HG03439 (cell line): Measurements from ENCODE around the gene ATG5.
"Not testable (repeated sequence)": the region's sequence is repeated elsewhere in the genome, so short reads cannot be mapped to it uniquely, and the experiment has no call there.

Source experiments
- ATAC-seq: cut with Tn5 transposase; IDR thresholded peaks from one replicate; pipeline ENCODE4 v1.9.1; 2021; ENCODE audit warnings: mild to moderate bottlenecking, moderate library complexity; ENCODE audit not compliant: unreplicated experiment

The ATG5 gene

GRCh38 chr6:106160189-106160588 lies 165.4 kb downstream of the ATG5 start:
- no peak for ATAC-seq

GRCh38 chr6:106159531-106159940 lies 166.0 kb downstream of the ATG5 start:
- no peak for ATAC-seq

- no peak for ATAC-seq
These were observed 166.7 kb downstream of the ATG5 start for GRCh38 chr6:106158816-106159215.

GRCh38 chr6:106156863-106157262 lies 168.7 kb downstream of the ATG5 start:
- no peak for ATAC-seq

- no peak for ATAC-seq
These were observed 169.1 kb downstream of the ATG5 start for GRCh38 chr6:106156413-106156812.

GRCh38 chr6:106155219-106155830 lies 170.2 kb downstream of the ATG5 start:
- ATAC-seq: no peak

GRCh38 chr6:106154326-106154725 lies 171.2 kb downstream of the ATG5 start:
- no peak for ATAC-seq

GRCh38 chr6:106152952-106153351 lies 172.6 kb downstream of the ATG5 start:
- no peak for ATAC-seq

GRCh38 chr6:106152476-106152875 lies 173.1 kb downstream of the ATG5 start:
- ATAC-seq: not testable (repeated sequence)

GRCh38 chr6:106149472-106150069 lies 176.0 kb downstream of the ATG5 start:
- no peak for ATAC-seq

- no peak for ATAC-seq
These were observed 178.1 kb downstream of the ATG5 start for GRCh38 chr6:106147476-106147875.

- no peak for ATAC-seq
These were observed 178.7 kb downstream of the ATG5 start for GRCh38 chr6:106146852-106147351.

GRCh38 chr6:106145741-106146227 lies 179.8 kb downstream of the ATG5 start:
- peak; percentile 23 for ATAC-seq

- no peak for ATAC-seq
These were observed 180.4 kb downstream of the ATG5 start for GRCh38 chr6:106145144-106145543.

- ATAC-seq: no peak
These were observed 181.9 kb downstream of the ATG5 start for GRCh38 chr6:106143665-106144064.

- no peak for ATAC-seq
These were observed 182.6 kb downstream of the ATG5 start for GRCh38 chr6:106142876-106143431.

GRCh38 chr6:106141441-106142237 lies 183.9 kb downstream of the ATG5 start:
- peak; percentile 86 for ATAC-seq

GRCh38 chr6:106138151-106138550 lies 187.4 kb downstream of the ATG5 start:
- no peak for ATAC-seq

GRCh38 chr6:106136845-106137244 lies 188.7 kb downstream of the ATG5 start:
- ATAC-seq: no peak

GRCh38 chr6:106135911-106136571 lies 189.5 kb downstream of the ATG5 start:
- ATAC-seq: no peak
